ENCODE results near the gene TEX13A. TPM values are rescaled to one million over a fixed set of nuclear protein-coding genes. Genes with fewer than 3 reads are reported as not detected.

Gene TEX13A
- polyA plus RNA-seq, 1 of the 3 experiments (the other 2 are of a cell fraction) = 0.03 TPM

- Histone ChIP-seq H3K36me3 (replicated peaks in 1 of 2; ENCODE audit: control insufficient read depth in 1 of 2, insufficient read depth in 2 of 2, low read length in 1 of 2) (no peaks in the 10 kb centered on the region), H3K27ac (ENCODE audit: low read depth in 2 of 2, low read length in 1 of 2) (no peak overlapping the region), H3K9me2 (no peaks in the 10 kb centered on the region), H2AFZ (ENCODE audit: low read depth) (no peak overlapping the region), H3K4me3 (ENCODE audit: low read depth in 2 of 2, low read length in 1 of 2) (no peak overlapping the region), H3K27me3 (ENCODE audit: insufficient read depth) (no peaks in the 10 kb centered on the region), H3K4me2 (no peak overlapping the region), H3K9ac (no peak overlapping the region), H3K4me1 (ENCODE audit: control insufficient read depth in 1 of 2, insufficient read depth in 2 of 2, low read depth in 1 of 2, low read length in 1 of 2) (no peaks in the 10 kb centered on the region), H3K9me3 (no peaks in the 10 kb centered on the region), H3K79me2 (ENCODE audit: insufficient read depth) (no peaks in the 10 kb centered on the region), H3F3A (replicated peaks; ENCODE audit: insufficient read depth) (no peaks in the 10 kb centered on the region), H4K20me1 (ENCODE audit: insufficient read depth) (no peaks in the 10 kb centered on the region)
- POLR2A ChIA-PET = no interaction called here
- no peak for DNase-seq
- CTCF ChIA-PET = no interaction called here
- 7% methylated on average over 1 of the region's 1 CpG for WGBS (ENCODE audit: low lambda C conversion rate)
- TF ChIP-seq, protein P1, sequence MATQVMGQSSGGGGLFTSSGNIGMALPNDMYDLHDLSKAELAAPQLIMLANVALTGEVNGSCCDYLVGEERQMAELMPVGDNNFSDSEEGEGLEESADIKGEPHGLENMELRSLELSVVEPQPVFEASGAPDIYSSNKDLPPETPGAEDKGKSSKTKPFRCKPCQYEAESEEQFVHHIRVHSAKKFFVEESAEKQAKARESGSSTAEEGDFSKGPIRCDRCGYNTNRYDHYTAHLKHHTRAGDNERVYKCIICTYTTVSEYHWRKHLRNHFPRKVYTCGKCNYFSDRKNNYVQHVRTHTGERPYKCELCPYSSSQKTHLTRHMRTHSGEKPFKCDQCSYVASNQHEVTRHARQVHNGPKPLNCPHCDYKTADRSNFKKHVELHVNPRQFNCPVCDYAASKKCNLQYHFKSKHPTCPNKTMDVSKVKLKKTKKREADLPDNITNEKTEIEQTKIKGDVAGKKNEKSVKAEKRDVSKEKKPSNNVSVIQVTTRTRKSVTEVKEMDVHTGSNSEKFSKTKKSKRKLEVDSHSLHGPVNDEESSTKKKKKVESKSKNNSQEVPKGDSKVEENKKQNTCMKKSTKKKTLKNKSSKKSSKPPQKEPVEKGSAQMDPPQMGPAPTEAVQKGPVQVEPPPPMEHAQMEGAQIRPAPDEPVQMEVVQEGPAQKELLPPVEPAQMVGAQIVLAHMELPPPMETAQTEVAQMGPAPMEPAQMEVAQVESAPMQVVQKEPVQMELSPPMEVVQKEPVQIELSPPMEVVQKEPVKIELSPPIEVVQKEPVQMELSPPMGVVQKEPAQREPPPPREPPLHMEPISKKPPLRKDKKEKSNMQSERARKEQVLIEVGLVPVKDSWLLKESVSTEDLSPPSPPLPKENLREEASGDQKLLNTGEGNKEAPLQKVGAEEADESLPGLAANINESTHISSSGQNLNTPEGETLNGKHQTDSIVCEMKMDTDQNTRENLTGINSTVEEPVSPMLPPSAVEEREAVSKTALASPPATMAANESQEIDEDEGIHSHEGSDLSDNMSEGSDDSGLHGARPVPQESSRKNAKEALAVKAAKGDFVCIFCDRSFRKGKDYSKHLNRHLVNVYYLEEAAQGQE (IDR thresholded peaks at IDR 0.05; ENCODE audit: low read depth, low read length) = no peak
- TF ChIP-seq ELF1 (IDR thresholded peaks at IDR 0.05) (no peak), TCF12 (IDR thresholded peaks at IDR 0.05) (no peak), RFX5 (IDR thresholded peaks at IDR 0.05; ENCODE audit: low read length) (no peak)
Observed at GRCh38 chrX:105266456-105266855, 46.0 kb upstream of the TEX13A start.

DNA sequence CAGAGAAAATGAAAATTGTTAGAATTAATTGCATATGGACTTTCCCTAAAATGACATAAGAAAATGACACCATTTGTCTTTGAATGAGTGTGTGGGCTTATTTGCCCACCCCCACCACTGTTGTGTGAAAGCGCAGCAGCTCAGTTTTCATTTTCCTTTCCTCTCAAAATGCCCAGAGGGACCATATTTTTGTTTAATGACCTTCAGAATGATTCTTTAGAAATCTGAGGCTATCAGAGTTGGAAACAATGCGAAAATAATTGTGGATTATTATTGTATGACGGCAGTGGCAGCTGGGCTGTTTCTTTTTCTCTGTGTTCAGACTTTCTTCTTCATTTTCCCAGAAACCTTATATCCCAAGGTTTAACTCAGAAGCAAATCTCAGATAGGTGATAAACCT, 44.6 kb upstream of the TEX13A start:
- Histone ChIP-seq H3K79me2 (ENCODE audit: insufficient read depth) (no peaks in the 10 kb centered on the region), H3K4me1 (ENCODE audit: control insufficient read depth in 1 of 2, insufficient read depth in 2 of 2, low read depth in 1 of 2, low read length in 1 of 2) (no peaks in the 10 kb centered on the region), H3K27ac (ENCODE audit: low read depth in 2 of 2, low read length in 1 of 2) (no peak overlapping the region), H4K20me1 (ENCODE audit: insufficient read depth) (no peaks in the 10 kb centered on the region), H3K27me3 (ENCODE audit: insufficient read depth) (no peaks in the 10 kb centered on the region), H3F3A (replicated peaks; ENCODE audit: insufficient read depth) (no peaks in the 10 kb centered on the region), H2AFZ (ENCODE audit: low read depth) (no peak overlapping the region), H3K4me3 (ENCODE audit: low read depth in 2 of 2, low read length in 1 of 2) (no peak overlapping the region), H3K9ac (no peak overlapping the region), H3K4me2 (no peak overlapping the region), H3K9me3 (no peaks in the 10 kb centered on the region), H3K9me2 (no peaks in the 10 kb centered on the region), H3K36me3 (replicated peaks in 1 of 2; ENCODE audit: control insufficient read depth in 1 of 2, insufficient read depth in 2 of 2, low read length in 1 of 2) (no peaks in the 10 kb centered on the region)
- no peak for DNase-seq
- no peak for TF ChIP-seq NFIC (IDR thresholded peaks at IDR 0.05; ENCODE audit: borderline replicate concordance)
- TF ChIP-seq POLR2AphosphoS5 (IDR thresholded peaks at IDR 0.05; ENCODE audit: low read depth, low read length) = no peak
- TF ChIP-seq, protein P2, sequence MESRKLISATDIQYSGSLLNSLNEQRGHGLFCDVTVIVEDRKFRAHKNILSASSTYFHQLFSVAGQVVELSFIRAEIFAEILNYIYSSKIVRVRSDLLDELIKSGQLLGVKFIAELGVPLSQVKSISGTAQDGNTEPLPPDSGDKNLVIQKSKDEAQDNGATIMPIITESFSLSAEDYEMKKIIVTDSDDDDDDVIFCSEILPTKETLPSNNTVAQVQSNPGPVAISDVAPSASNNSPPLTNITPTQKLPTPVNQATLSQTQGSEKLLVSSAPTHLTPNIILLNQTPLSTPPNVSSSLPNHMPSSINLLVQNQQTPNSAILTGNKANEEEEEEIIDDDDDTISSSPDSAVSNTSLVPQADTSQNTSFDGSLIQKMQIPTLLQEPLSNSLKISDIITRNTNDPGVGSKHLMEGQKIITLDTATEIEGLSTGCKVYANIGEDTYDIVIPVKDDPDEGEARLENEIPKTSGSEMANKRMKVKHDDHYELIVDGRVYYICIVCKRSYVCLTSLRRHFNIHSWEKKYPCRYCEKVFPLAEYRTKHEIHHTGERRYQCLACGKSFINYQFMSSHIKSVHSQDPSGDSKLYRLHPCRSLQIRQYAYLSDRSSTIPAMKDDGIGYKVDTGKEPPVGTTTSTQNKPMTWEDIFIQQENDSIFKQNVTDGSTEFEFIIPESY (IDR thresholded peaks at IDR 0.05; ENCODE audit: borderline replicate concordance, low read depth) = no peak
- ChIA-PET POLR2A (no interaction called here), CTCF (no interaction called here)
- WGBS (ENCODE audit: low lambda C conversion rate) = 9% methylated on average over 3 of the region's 3 CpGs

All from SK-N-SH (cell line).